HS-27A (cell line): ENCODE data around the gene MSL1.

ENCODE experiments used
- DNase-seq: peaks from one replicate; pipeline ENCODE4 v3.0.0-alpha.2; 2012; ENCODE audit warnings: low read depth, missing footprints

The MSL1 gene

DNA sequence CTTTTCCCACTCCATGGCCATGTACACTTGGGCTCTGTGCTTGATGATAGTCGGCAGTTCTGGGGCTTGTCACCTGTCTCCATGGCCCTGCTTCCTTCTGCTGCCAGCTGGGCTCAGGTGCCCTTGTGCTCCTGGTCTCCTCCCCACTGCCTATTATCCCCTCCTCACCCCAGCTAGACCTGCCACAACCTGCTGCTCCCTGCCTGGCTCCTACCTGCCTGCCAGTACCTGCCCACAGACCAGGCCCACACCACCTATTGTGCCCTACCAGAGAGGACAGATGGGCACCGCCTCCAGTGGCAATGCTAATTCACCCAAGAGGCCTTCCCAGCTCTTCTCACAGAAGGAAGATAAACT lies 55.0 kb downstream of the MSL1 start:
- no peak for DNase-seq

GRCh38 chr17:40177275-40177874 lies 55.6 kb downstream of the MSL1 start, which contains the start of gene RAPGEFL1:
Gene RAPGEFL1 (plus strand): TSS chr17:40177470. CDS start chr17:40177862, 392 bp downstream.
- no peak for DNase-seq

- no peak for DNase-seq
Measured at GRCh38 chr17:40178021-40178601, 56.3 kb downstream of the MSL1 start.

DNA sequence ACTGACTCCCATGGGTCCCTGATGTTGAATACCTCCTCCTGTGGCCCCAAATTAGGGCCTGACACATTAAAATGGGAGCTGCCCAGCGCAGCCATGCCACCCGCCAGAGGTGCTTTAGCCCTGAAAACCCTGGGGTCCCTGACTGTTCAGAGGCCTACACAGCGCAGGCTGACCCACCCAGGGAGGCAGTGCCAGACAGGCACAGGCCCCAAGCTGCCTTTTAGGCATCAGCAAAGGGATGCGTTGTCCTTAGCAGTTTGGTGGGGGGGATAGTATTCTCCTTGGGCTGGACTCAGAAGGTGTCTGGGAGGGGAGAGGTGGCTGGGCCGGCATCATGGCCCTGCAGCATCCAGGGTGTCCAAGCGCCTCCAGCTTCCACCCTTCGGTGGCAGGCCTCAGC lies 56.9 kb downstream of the MSL1 start:
- DNase-seq = no peak

- no peak for DNase-seq
Measured at GRCh38 chr17:40179923-40180659, 58.3 kb downstream of the MSL1 start.

- no peak for DNase-seq
Measured at GRCh38 chr17:40180694-40181093, 58.9 kb downstream of the MSL1 start.

- DNase-seq = no peak
Measured at GRCh38 chr17:40181205-40181604, 59.4 kb downstream of the MSL1 start.

DNA sequence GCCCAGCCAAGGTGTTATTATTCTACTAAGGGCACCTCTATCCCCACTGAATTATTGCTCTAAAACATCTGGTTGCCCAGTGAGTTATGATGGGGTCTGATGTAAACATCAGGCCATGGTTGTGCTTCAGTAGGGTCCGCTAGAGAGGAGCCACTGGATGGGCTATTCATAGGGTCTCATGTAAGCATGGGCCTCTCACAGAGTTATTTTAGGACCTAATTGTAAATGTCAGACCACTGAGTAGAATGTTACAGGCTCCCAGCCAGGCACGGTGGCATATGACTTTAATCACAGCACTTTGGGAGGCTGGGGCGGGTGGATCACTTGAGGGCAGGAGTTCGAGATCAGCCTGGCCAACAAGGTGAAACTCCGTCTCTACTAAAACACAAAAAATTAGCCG lies 60.8 kb downstream of the MSL1 start:
- DNase-seq = no peak
